ENCODE data around the gene ZNF335. TPM values are rescaled to one million over a fixed set of nuclear protein-coding genes. Genes with fewer than 3 reads are reported as not detected.

The ZNF335 gene
- total RNA-seq, 3 donors from 2014 or later (not counting 1 experiment from before 2014, with no cell fraction given), result 101 to 119 (median 102) TPM

DNA sequence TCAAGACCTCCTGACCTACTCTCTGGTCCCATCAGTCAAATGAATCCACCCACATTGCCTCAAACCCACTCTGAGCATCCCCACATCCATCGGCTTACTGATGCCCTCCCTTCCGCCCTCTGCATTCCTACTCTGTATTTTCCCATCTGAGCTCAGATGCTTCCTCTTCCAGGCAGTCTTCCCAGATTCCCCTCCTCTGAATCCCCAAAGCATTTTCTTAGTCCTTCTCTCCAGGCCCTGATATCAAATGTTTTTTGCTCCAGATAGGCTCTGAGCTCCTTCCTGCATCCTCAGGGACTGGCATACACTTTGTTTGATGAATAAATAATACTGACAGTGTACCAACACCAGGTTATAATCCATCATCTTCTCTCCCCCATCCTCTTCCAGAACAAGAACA, 63.9 kb downstream of the ZNF335 start:
- Histone ChIP-seq H3K4me1 (ENCODE audit: control insufficient read depth, insufficient read depth, low read length) (peaks cover 23% of the 10 kb centered on the region), H3K27me3 (ENCODE audit: control insufficient read depth, insufficient read depth, low read length) (peaks cover 8% of the 10 kb centered on the region), H3K36me3 (ENCODE audit: control insufficient read depth, insufficient read depth, low read length) (no peaks in the 10 kb centered on the region), H3K9me3 (ENCODE audit: control insufficient read depth, insufficient read depth, low read length) (no peaks in the 10 kb centered on the region), H3K27ac (ENCODE audit: low read length) (no peak overlapping the region), H3K4me3 (ENCODE audit: low read length) (no peak overlapping the region)
- no peaks in the 10 kb centered on the region for H3K27me3 Mint-ChIP-seq (ENCODE audit: low read depth in 2 of 2)
- H3K36me3 Mint-ChIP-seq, result no peaks in the 10 kb centered on the region
- TF ChIP-seq, protein P1, sequence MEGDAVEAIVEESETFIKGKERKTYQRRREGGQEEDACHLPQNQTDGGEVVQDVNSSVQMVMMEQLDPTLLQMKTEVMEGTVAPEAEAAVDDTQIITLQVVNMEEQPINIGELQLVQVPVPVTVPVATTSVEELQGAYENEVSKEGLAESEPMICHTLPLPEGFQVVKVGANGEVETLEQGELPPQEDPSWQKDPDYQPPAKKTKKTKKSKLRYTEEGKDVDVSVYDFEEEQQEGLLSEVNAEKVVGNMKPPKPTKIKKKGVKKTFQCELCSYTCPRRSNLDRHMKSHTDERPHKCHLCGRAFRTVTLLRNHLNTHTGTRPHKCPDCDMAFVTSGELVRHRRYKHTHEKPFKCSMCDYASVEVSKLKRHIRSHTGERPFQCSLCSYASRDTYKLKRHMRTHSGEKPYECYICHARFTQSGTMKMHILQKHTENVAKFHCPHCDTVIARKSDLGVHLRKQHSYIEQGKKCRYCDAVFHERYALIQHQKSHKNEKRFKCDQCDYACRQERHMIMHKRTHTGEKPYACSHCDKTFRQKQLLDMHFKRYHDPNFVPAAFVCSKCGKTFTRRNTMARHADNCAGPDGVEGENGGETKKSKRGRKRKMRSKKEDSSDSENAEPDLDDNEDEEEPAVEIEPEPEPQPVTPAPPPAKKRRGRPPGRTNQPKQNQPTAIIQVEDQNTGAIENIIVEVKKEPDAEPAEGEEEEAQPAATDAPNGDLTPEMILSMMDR (IDR thresholded peaks at IDR 0.05), result no peak
- peaks cover 9 to 16% of the 10 kb centered on the region in 2 donors for H3K4me1 Mint-ChIP-seq
- no peak for ATAC-seq
- H3K4me3 Mint-ChIP-seq, result no peak overlapping the region
- intact Hi-C loops (cut with micrococcal nuclease), result no loop called here
- no peaks in the 10 kb centered on the region for H3K9me3 Mint-ChIP-seq
- WGBS (ENCODE audit: insufficient coverage), result 100% methylated on average over 2 of the region's 2 CpGs
- DNase-seq, result no peak
- no peak overlapping the region for H3K27ac Mint-ChIP-seq

DNA sequence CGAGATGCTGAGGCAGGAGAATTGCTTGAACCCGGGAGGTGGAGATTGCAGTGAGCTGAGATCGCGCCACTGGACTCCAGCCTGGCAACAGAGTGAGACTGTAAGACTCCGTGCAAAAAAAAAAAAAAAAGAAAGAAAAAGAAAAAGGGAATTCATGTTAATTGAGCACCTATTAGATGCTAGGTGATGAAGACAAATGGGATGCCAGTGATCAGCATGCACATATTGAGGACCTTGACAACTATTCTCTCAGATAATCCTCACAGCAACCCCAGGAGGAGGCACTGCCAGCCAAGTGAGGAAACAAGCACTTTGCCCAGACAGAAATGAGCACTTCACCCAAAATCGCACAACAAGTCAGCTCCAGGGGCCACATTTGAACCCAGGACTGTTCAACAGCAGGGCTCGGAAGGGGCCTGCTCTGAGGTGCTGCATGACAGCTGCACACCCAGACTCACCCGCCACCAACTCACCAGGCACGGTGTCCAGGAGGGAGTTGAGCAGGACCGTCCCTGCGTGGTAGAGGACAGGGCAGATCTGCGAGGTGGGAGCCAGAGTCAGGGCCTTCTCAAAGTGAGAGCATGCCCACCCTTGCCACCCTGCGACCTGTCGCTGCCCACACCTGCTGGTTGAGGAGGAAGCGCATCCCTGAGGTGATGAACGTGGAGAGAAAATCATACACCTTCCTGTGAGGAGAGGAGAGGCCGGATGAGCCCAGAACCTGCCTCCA, 64.6 kb downstream of the ZNF335 start:
- Histone ChIP-seq H3K4me3 (ENCODE audit: low read length) (no peak overlapping the region), H3K9me3 (ENCODE audit: control insufficient read depth, insufficient read depth, low read length) (no peaks in the 10 kb centered on the region), H3K27me3 (ENCODE audit: control insufficient read depth, insufficient read depth, low read length) (peaks cover 6% of the 10 kb centered on the region), H3K36me3 (ENCODE audit: control insufficient read depth, insufficient read depth, low read length) (no peaks in the 10 kb centered on the region), H3K4me1 (ENCODE audit: control insufficient read depth, insufficient read depth, low read length) (peaks cover 21% of the 10 kb centered on the region), H3K27ac (ENCODE audit: low read length) (no peak overlapping the region)
- no peak for DNase-seq
- Mint-ChIP-seq H3K27me3 (ENCODE audit: low read depth in 2 of 2) (no peaks in the 10 kb centered on the region), H3K4me1 (peaks cover 9 to 16% of the 10 kb centered on the region in 2 donors), H3K4me3 (no peak overlapping the region), H3K9me3 (no peaks in the 10 kb centered on the region), H3K27ac (no peak overlapping the region), H3K36me3 (no peaks in the 10 kb centered on the region)
- no peak for ATAC-seq
- 96% methylated on average over 17 of the region's 17 CpGs for WGBS (ENCODE audit: insufficient coverage)
- TF ChIP-seq, protein P1 (IDR thresholded peaks at IDR 0.05), result no peak
- intact Hi-C loops (cut with micrococcal nuclease), result no loop called here

DNA sequence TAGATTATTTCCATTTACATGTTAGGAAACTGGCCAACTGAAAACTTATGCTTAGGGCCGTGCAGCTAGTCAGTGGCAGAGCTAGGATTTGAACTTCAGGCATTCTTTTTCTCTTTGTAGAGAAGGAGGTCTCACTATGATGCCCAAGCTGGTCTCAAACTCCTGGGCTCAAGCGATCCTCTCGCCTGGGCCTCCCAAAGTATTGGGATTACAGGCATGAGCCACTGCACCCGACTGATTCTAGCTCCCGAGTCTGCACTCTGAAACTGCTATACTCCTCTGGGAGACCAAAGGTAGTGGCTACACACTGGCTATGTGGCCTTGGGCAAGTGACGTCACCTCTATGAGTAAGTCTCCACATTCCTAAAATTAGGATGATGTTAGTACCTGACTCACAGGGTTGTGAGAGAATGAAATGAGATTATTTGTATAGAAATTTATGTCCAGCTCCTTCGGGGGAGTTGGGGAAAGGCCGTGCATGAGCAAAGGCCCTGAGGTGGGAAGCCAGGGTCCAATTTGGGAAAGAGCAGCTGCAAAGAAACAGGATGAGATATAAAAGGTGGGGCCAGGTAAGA, 66.4 kb downstream of the ZNF335 start:
- Histone ChIP-seq H3K4me3 (ENCODE audit: low read length) (no peak overlapping the region), H3K4me1 (ENCODE audit: control insufficient read depth, insufficient read depth, low read length) (peaks cover 4% of the 10 kb centered on the region), H3K27ac (ENCODE audit: low read length) (no peak overlapping the region), H3K9me3 (ENCODE audit: control insufficient read depth, insufficient read depth, low read length) (no peaks in the 10 kb centered on the region), H3K27me3 (ENCODE audit: control insufficient read depth, insufficient read depth, low read length) (no peaks in the 10 kb centered on the region), H3K36me3 (ENCODE audit: control insufficient read depth, insufficient read depth, low read length) (no peaks in the 10 kb centered on the region)
- intact Hi-C loops (cut with micrococcal nuclease), result no loop called here
- WGBS (ENCODE audit: insufficient coverage), result 93% methylated on average over 8 of the region's 8 CpGs
- no peaks in the 10 kb centered on the region for H3K27me3 Mint-ChIP-seq (ENCODE audit: low read depth in 2 of 2)
- H3K27ac Mint-ChIP-seq, result no peak overlapping the region
- DNase-seq (no peak), ATAC-seq (no peak)
- no peak overlapping the region for H3K4me3 Mint-ChIP-seq
- no peaks in the 10 kb centered on the region for H3K9me3 Mint-ChIP-seq
- H3K4me1 Mint-ChIP-seq, result peaks cover 3% of the 10 kb centered on the region in 2 donors
- TF ChIP-seq, protein P1 (IDR thresholded peaks at IDR 0.05), result no peak
- no peaks in the 10 kb centered on the region for H3K36me3 Mint-ChIP-seq

Data from natural killer cell (primary cell).